OCI-LY1 (cell line): Measurements from ENCODE around the gene CXCR3.

ENCODE experiments used
- CTCF ChIP-seq: fragments of 200-600 bp; sonication (generic), shearing (Covaris generic); IDR thresholded peaks from 2 replicates; pipeline ENCODE4 v1.5.1; 2017; ENCODE audit warnings: mild to moderate bottlenecking, antibody characterized with exemption, low read length, moderate library complexity, mixed read lengths
- EZH2 ChIP-seq: fragments of 200-600 bp; sonication (generic), shearing (Covaris generic); IDR thresholded peaks from 2 replicates; pipeline ENCODE4 v1.8.0; 2017; ENCODE audit warnings: borderline replicate concordance, mixed run types, mild to moderate bottlenecking, antibody characterized with exemption, low read length, moderate library complexity, mixed read lengths

GRCh38 chrX:71618303-71618721 lies at the start of gene CXCR3:
- no peak for TF ChIP-seq CTCF
- TF ChIP-seq EZH2: no peak
